IMR-90 (cell line): ENCODE measurements around the gene SIPA1.

Source experiments
- CTCF ChIP-seq: conservative IDR thresholded peaks from 2 replicates; pipeline ENCODE4 v1.5.1; 2012; ENCODE audit warnings: mild to moderate bottlenecking, low read depth, low read length, improper control_type of control experiment
- RFX5 ChIP-seq: IDR thresholded peaks from 2 replicates; pipeline ENCODE4 v1.8.0; 2012; ENCODE audit warnings: low read depth, mild to moderate bottlenecking, low read length, moderate library complexity

- no peak for TF ChIP-seq RFX5
- no peak for TF ChIP-seq CTCF
Measured at GRCh38 chr11:65634109-65634436, 3.8 kb upstream of the SIPA1 start.
